IMR-90 (cell line): Measurements from ENCODE around the gene SLC6A4. TPM values are rescaled to one million over a fixed set of nuclear protein-coding genes. Genes with fewer than 3 reads are reported as not detected.

Experiments
- ATAC-seq: fragments of 200-7000 bp; cut with Tn5 transposase; 2 replicates; pipeline ENCODE4 v1.9.1; 2020; ENCODE audit warnings: low read depth, mild to moderate bottlenecking, moderate library complexity
- BruUV-seq: library from RNA; stranded (reverse); fragments of 400-500 nt; replicated peaks from 2 replicates; lab custom pipeline; 2021; lab: Mats Ljungman, UMichigan
- CTCF ChIA-PET: fragments of 300-600 bp; formaldehyde crosslinking; extraction: SDS; loops from one replicate; lab custom pipeline; 2021; ENCODE audit warnings: antibody characterized with exemption; lab: Yijun Ruan, JAX
- POLR2A ChIA-PET: fragments of 300-600 bp; sonication (Branson Sonifier 250); formaldehyde crosslinking; loops from one replicate; lab custom pipeline; 2022; ENCODE audit warnings: antibody characterized with exemption; ENCODE audit not compliant: unreplicated experiment; lab: Charles Lee
- DNase-seq: peaks from one replicate; pipeline ENCODE4 v3.0.0; 2013
- H2AFZ ChIP-seq: replicated peaks from 2 replicates; pipeline ENCODE3; 2013; ENCODE audit warnings: low read length, mild to moderate bottlenecking; ENCODE audit not compliant: poor library complexity
- H2AK5ac ChIP-seq: 2 replicates; pipeline ENCODE4 v1.6.1; 2013; ENCODE audit warnings: low read depth, low read length, inconsistent platforms
- H2AK9ac ChIP-seq: replicated peaks from 2 replicates; pipeline ENCODE3; 2013; ENCODE audit warnings: mild to moderate bottlenecking, low read depth, low read length, moderate library complexity; ENCODE audit not compliant: poor library complexity
- H2BK120ac ChIP-seq: 2 replicates; pipeline ENCODE4 v1.6.1; 2013; ENCODE audit warnings: low read depth, low read length, inconsistent platforms
- H2BK15ac ChIP-seq: 3 replicates; pipeline ENCODE4 v1.6.1; 2013; ENCODE audit warnings: low read depth, low read length, inconsistent platforms
- H2BK20ac ChIP-seq: 2 replicates; pipeline ENCODE4 v1.6.1; 2013; ENCODE audit warnings: low read depth, mild to moderate bottlenecking, inconsistent platforms, low read length, moderate library complexity
- H2BK5ac ChIP-seq: 2 replicates; pipeline ENCODE4 v1.6.1; 2013; ENCODE audit warnings: mild to moderate bottlenecking, low read depth, low read length, inconsistent platforms; ENCODE audit not compliant: poor library complexity, severe bottlenecking
- H3K14ac ChIP-seq: replicated peaks from 2 replicates; pipeline ENCODE4 v1.6.1; 2013; ENCODE audit warnings: low read depth, low read length, inconsistent platforms
- H3K18ac ChIP-seq: 2 replicates; pipeline ENCODE4 v1.6.1; 2013; ENCODE audit warnings: low read depth, low read length, control low read depth
- H3K23ac ChIP-seq: 2 replicates; pipeline ENCODE4 v1.6.1; 2013; ENCODE audit warnings: low read depth, low read length, inconsistent platforms
- H3K27ac ChIP-seq: 2 replicates; pipeline ENCODE4 v1.5.1; 2013; ENCODE audit warnings: mild to moderate bottlenecking, control low read depth, low read length; ENCODE audit not compliant: insufficient read depth
- H3K27me3 ChIP-seq: 2 replicates; pipeline ENCODE4 v1.6.1; 2013; ENCODE audit warnings: low read length; ENCODE audit not compliant: control insufficient read depth, insufficient read depth
- H3K36me3 ChIP-seq: 2 replicates; pipeline ENCODE4 v1.6.1; 2013; ENCODE audit warnings: low read length, mixed read lengths; ENCODE audit not compliant: control insufficient read depth, insufficient read depth
- H3K4ac ChIP-seq: 2 replicates; pipeline ENCODE4 v1.6.1; 2013; ENCODE audit warnings: low read depth, low read length, inconsistent platforms
- H3K4me1 ChIP-seq: 2 replicates; pipeline ENCODE4 v1.6.1; 2013; ENCODE audit warnings: low read length, mixed read lengths; ENCODE audit not compliant: control insufficient read depth, insufficient read depth
- H3K4me2 ChIP-seq: 2 replicates; pipeline ENCODE4 v1.6.1; 2013; ENCODE audit warnings: low read depth, mild to moderate bottlenecking, control low read depth, low read length, moderate library complexity
- H3K4me3 ChIP-seq: 2 replicates; pipeline ENCODE4 v1.5.1; 2013; ENCODE audit warnings: low read depth, mild to moderate bottlenecking, control low read depth, low read length, moderate library complexity; ENCODE audit not compliant: insufficient read depth
- H3K56ac ChIP-seq: 2 replicates; pipeline ENCODE4 v1.6.1; 2013; ENCODE audit warnings: low read length, inconsistent platforms; ENCODE audit not compliant: insufficient read depth; ENCODE audit errors: extremely low read depth
- H3K79me1 ChIP-seq, 2 experiments: 2 replicates each; pipeline ENCODE4 v1.6.1; 2013; ENCODE audit warnings: low read length in 2 of 2, inconsistent platforms in 1 of 2, low read depth in 1 of 2
- H3K9ac ChIP-seq: 2 replicates; pipeline ENCODE4 v1.6.1; 2013; ENCODE audit warnings: low read depth, low read length, control low read depth
- H3K9me1 ChIP-seq: 2 replicates; pipeline ENCODE4 v1.6.1; 2013; ENCODE audit warnings: low read length, inconsistent platforms; ENCODE audit not compliant: insufficient read depth
- H3K9me3 ChIP-seq: 2 replicates; pipeline ENCODE4 v1.6.1; 2013; ENCODE audit warnings: low read length; ENCODE audit not compliant: control insufficient read depth, insufficient read depth
- H4K20me1 ChIP-seq: 2 replicates; pipeline ENCODE4 v1.6.1; 2013; ENCODE audit warnings: low read length, inconsistent platforms; ENCODE audit not compliant: insufficient read depth
- H4K5ac ChIP-seq: 2 replicates; pipeline ENCODE4 v1.6.1; 2013; ENCODE audit warnings: mild to moderate bottlenecking, low read depth, low read length, control low read depth
- H4K8ac ChIP-seq, 2 experiments: 2 replicates each; pipeline ENCODE4 v1.6.1; 2013; ENCODE audit warnings: low read depth in 2 of 2, low read length in 2 of 2, control low read depth in 1 of 2, inconsistent platforms in 1 of 2
- H4K91ac ChIP-seq: 2 replicates; pipeline ENCODE4 v1.6.1; 2013; ENCODE audit warnings: low read depth, low read length, inconsistent platforms; ENCODE audit not compliant: insufficient read depth
- BHLHE40 ChIP-seq: fragments of 150-350 bp; IDR thresholded peaks from 2 replicates; pipeline ENCODE4 v1.6.1; 2016; ENCODE audit warnings: mild to moderate bottlenecking, low read depth, low read length
- CEBPB ChIP-seq: IDR thresholded peaks from 2 replicates; pipeline ENCODE4 v1.6.1; 2012; ENCODE audit warnings: low read depth, low read length, improper control_type of control experiment
- CHD1 ChIP-seq: IDR thresholded peaks from 2 replicates; pipeline ENCODE4 v1.6.1; 2012; ENCODE audit warnings: low read depth, low read length, improper control_type of control experiment
- CTCF ChIP-seq: conservative IDR thresholded peaks from 2 replicates; pipeline ENCODE4 v1.5.1; 2012; ENCODE audit warnings: mild to moderate bottlenecking, low read depth, low read length, improper control_type of control experiment
- ELK1 ChIP-seq: fragments of 150-350 bp; IDR thresholded peaks from 2 replicates; pipeline ENCODE4 v1.6.1; 2016; ENCODE audit warnings: low read depth, mild to moderate bottlenecking, low read length, moderate library complexity, borderline replicate concordance
- MAFK ChIP-seq: IDR thresholded peaks from 2 replicates; pipeline ENCODE4 v1.6.1; 2012; ENCODE audit warnings: low read depth, low read length, improper control_type of control experiment
- MAZ ChIP-seq: IDR thresholded peaks from 2 replicates; pipeline ENCODE4 v1.6.1; 2012; ENCODE audit warnings: low read depth, mild to moderate bottlenecking, low read length, improper control_type of control experiment, moderate library complexity, borderline replicate concordance
- MXI1 ChIP-seq: IDR thresholded peaks from 2 replicates; pipeline ENCODE4 v1.6.1; 2012; ENCODE audit warnings: low read depth, mild to moderate bottlenecking, low read length, moderate library complexity, borderline replicate concordance
- NFE2L2 ChIP-seq: fragments of 150-350 bp; IDR thresholded peaks from 2 replicates; pipeline ENCODE4 v1.6.1; 2016; ENCODE audit warnings: low read depth, mild to moderate bottlenecking, low read length
- RAD21 ChIP-seq: IDR thresholded peaks from 2 replicates; pipeline ENCODE4 v1.6.1; 2012; ENCODE audit warnings: low read length, improper control_type of control experiment
- RCOR1 ChIP-seq: IDR thresholded peaks from 2 replicates; pipeline ENCODE4 v1.6.1; 2012; ENCODE audit warnings: mild to moderate bottlenecking, low read length, improper control_type of control experiment; ENCODE audit not compliant: insufficient replicate concordance
- RFX5 ChIP-seq: IDR thresholded peaks from 2 replicates; pipeline ENCODE4 v1.8.0; 2012; ENCODE audit warnings: low read depth, mild to moderate bottlenecking, low read length, moderate library complexity
- SMC3 ChIP-seq: fragments of 150-350 bp; IDR thresholded peaks from 2 replicates; pipeline ENCODE4 v1.6.1; 2016; ENCODE audit warnings: low read depth, mild to moderate bottlenecking, antibody characterized with exemption, low read length, moderate library complexity
- WGBS, 2 experiments: methylation state at CpG; one replicate each; pipeline versions ENCODE4 v1.1.5 to v1.1.7; 2013; ENCODE audit warnings: missing lambda C conversion rate in 2 of 2; ENCODE audit not compliant: insufficient read length in 1 of 2; ENCODE audit errors: extremely low coverage in 2 of 2; 5-methylcytosine and 5-hydroxymethylcytosine counted together
- dilution Hi-C: fragments of 300-500 bp; cut with HindIII; formaldehyde crosslinking; loops from one replicate; pipeline ENCODE4 v1.14.3; 2018; ENCODE audit warnings: low sequenced_read_pairs; ENCODE audit not compliant: unreplicated experiment
- in situ Hi-C: fragments of 300-500 bp; cut with MboI; formaldehyde crosslinking; loops from 3 replicates; pipeline ENCODE4 v1.14.3; 2019; ENCODE audit warnings: low sequenced_read_pairs, inconsistent platforms, mixed read lengths
- intact Hi-C: fragments of 100-400 bp; cut with micrococcal nuclease; formaldehyde crosslinking; loops from 2 replicates; pipeline ENCODE4 v1.10.0; 2022
- polyA plus RNA-seq, 3 experiments: library from polyadenylated mRNA; depleted of rRNA; stranded (reverse); fragments of >200 nt; gene quantifications; 2 replicates each; pipeline ENCODE4 v1.2.3, GENCODE V29; 2012; ENCODE audit warnings: low replicate concordance in 1 of 3
- total RNA-seq: library from RNA; depleted of rRNA; stranded (reverse); fragments of >200 nt; gene quantifications from 2 replicates; pipeline ENCODE4 v1.2.3, GENCODE V29; 2012
- TF ChIP-seq, protein P1 (sequence below): fragments of 150-350 bp; IDR thresholded peaks from 2 replicates; pipeline ENCODE4 v1.6.1; 2017; ENCODE audit warnings: mild to moderate bottlenecking, antibody characterized with exemption, low read length, low read depth

Gene SLC6A4
- total and polyA plus RNA-seq, 2 of the 4 experiments (the other 2 are of a cell fraction): under 0.01 TPM; not detected in 1

DNA sequence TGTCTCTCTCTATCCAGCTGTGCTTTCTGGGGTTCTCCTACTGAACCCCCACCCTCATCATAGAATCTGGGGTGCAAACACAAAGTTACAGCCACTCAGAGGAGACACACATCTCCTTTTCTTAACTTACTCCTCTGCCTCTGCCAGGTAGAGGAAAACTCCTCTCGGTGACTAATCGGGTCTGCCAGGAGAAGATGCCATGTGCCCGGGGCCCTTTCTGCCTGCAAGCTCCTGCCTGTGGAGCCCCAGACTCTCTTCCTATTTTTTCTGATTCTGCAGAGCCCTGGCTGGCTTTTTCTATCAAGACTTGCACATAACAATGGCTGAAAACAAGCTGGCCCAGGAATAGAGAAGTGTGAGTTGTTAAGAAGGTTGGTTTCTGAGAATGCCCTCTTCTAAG is 10.4 kb downstream of the SLC6A4 start:
- TF ChIP-seq SMC3 (no peak), MAFK (no peak), CTCF (no peak), CHD1 (no peak), BHLHE40 (no peak), MXI1 (no peak), RAD21 (no peak), NFE2L2 (no peak), CEBPB (no peak), ELK1 (no peak), RFX5 (no peak), RCOR1 (no peak), MAZ (no peak)
- TF ChIP-seq, protein P1, sequence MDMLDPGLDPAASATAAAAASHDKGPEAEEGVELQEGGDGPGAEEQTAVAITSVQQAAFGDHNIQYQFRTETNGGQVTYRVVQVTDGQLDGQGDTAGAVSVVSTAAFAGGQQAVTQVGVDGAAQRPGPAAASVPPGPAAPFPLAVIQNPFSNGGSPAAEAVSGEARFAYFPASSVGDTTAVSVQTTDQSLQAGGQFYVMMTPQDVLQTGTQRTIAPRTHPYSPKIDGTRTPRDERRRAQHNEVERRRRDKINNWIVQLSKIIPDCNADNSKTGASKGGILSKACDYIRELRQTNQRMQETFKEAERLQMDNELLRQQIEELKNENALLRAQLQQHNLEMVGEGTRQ: no peak
- H3K27me3 ChIP-seq: peaks cover 49% of the 10 kb centered on the region
- no peak overlapping the region for H3K56ac ChIP-seq
- no peaks in the 10 kb centered on the region for H3K9me3 ChIP-seq
- no peak overlapping the region for H3K4me2 ChIP-seq
- BruUV-seq: no TSS peak
- H4K20me1 ChIP-seq: no peaks in the 10 kb centered on the region
- no peak overlapping the region for H2AK5ac ChIP-seq
- ATAC-seq (no peak), DNase-seq (no peak)
- H2BK5ac ChIP-seq: no peak overlapping the region
- no peak overlapping the region for H4K91ac ChIP-seq
- no peak overlapping the region for H2AFZ ChIP-seq
- WGBS, 2 experiments: no CpG with 5 or more reads among the region's 3 CpGs
- no peak overlapping the region for H2BK15ac ChIP-seq
- no peak overlapping the region for H3K9ac ChIP-seq
- dilution Hi-C loops (no loop called here), intact Hi-C loops (no loop called here), in situ Hi-C loops (no loop called here)
- H3K23ac ChIP-seq: no peak overlapping the region
- ChIA-PET POLR2A (no interaction called here), CTCF (no interaction called here)
- H3K4ac ChIP-seq: no peak overlapping the region
- 0 out of 2 replicates have a peak, but pooled peaks cover 3% of the 10 kb centered on the region for H3K9me1 ChIP-seq
- no peak overlapping the region for H3K18ac ChIP-seq
- H3K14ac ChIP-seq: no peak overlapping the region
- H2AK9ac ChIP-seq: no peak overlapping the region
- no peaks in the 10 kb centered on the region; the same call in 1 of the 2 replicates for H3K4me1 ChIP-seq
- H2BK120ac ChIP-seq: no peak overlapping the region
- H4K8ac ChIP-seq: no peak overlapping the region
- H3K36me3 ChIP-seq: no peaks in the 10 kb centered on the region
- H2BK20ac ChIP-seq: no peak overlapping the region
- H3K27ac ChIP-seq: no peak overlapping the region
- no peak overlapping the region for H3K4me3 ChIP-seq
- no peak overlapping the region for H4K5ac ChIP-seq
- H3K79me1 ChIP-seq: no peaks in the 10 kb centered on the region
